Liver (tissue), 9 donors: ENCODE data around the gene PDC. TPM values are rescaled to one million over a fixed set of nuclear protein-coding genes. Genes with fewer than 3 reads are reported as not detected.
"Not testable (repeated sequence)": the region's sequence is repeated elsewhere in the genome, so short reads cannot be mapped to it uniquely, and the experiment has no call there.

Experiments
- DNase-seq: peaks from one replicate; pipeline ENCODE4 v3.0.0-alpha.2; 2017; ENCODE audit warnings: low spot score
- H3K27ac ChIP-seq, 2 donors: one replicate each; pipeline ENCODE4 v1.7.0; 2013; ENCODE audit warnings: inconsistent platforms in 2 of 2, low read length in 2 of 2, control low read depth in 1 of 2, low read depth in 1 of 2, mild to moderate bottlenecking in 1 of 2
- H3K27me3 ChIP-seq, 4 donors: one replicate each; pipeline versions ENCODE4 v1.6.1 to v1.7.0; 2013; ENCODE audit warnings: low read length in 3 of 4, inconsistent platforms in 1 of 4, mild to moderate bottlenecking in 1 of 4, moderate library complexity in 1 of 4; ENCODE audit not compliant: control insufficient read depth in 4 of 4, insufficient read depth in 4 of 4
- H3K36me3 ChIP-seq, 4 donors: one replicate each; pipeline versions ENCODE4 v1.6.1 to v1.7.0; 2013; ENCODE audit warnings: low read length in 3 of 4, mild to moderate bottlenecking in 3 of 4, low read depth in 1 of 4, moderate library complexity in 1 of 4; ENCODE audit not compliant: control insufficient read depth in 4 of 4, insufficient read depth in 3 of 4
- H3K4me1 ChIP-seq, 4 donors: one replicate each; pipeline versions ENCODE4 v1.6.1 to v1.7.0; 2013; ENCODE audit warnings: low read length in 3 of 4, mild to moderate bottlenecking in 3 of 4, moderate library complexity in 1 of 4; ENCODE audit not compliant: control insufficient read depth in 4 of 4, insufficient read depth in 4 of 4
- H3K4me3 ChIP-seq, 3 donors: one replicate each; pipeline versions ENCODE4 v1.6.1 to v1.7.0; 2013; ENCODE audit warnings: low read length in 3 of 3, control low read depth in 1 of 3, low read depth in 1 of 3, mild to moderate bottlenecking in 1 of 3
- H3K9ac ChIP-seq, 2 donors: one replicate each; pipeline ENCODE4 v1.7.0; 2013; ENCODE audit warnings: low read length in 2 of 2, mild to moderate bottlenecking in 2 of 2, moderate library complexity in 2 of 2, control low read depth in 1 of 2, low read depth in 1 of 2
- H3K9me3 ChIP-seq, 4 donors: one replicate each; pipeline versions ENCODE4 v1.6.1 to v1.7.0; 2013; ENCODE audit warnings: low read length in 3 of 4; ENCODE audit not compliant: control insufficient read depth in 4 of 4
- EGR1 ChIP-seq, 2 donors: IDR thresholded peaks; 2 replicates each; pipeline ENCODE4 v1.6.1; 2016 to 2018; ENCODE audit warnings: antibody characterized with exemption in 2 of 2, low read depth in 2 of 2
- GABPA ChIP-seq, 2 donors: IDR thresholded peaks in 1 of 2; conservative IDR thresholded peaks in 1 of 2; 2 replicates each; pipeline ENCODE4 v1.6.1; 2016; ENCODE audit warnings: antibody characterized with exemption in 2 of 2, mild to moderate bottlenecking in 1 of 2, moderate library complexity in 1 of 2
- HNF4A ChIP-seq, 2 donors: conservative IDR thresholded peaks; 2 replicates each; pipeline ENCODE4 v1.6.1; 2016; ENCODE audit warnings: antibody characterized with exemption in 2 of 2, mild to moderate bottlenecking in 2 of 2
- HNF4G ChIP-seq: IDR thresholded peaks from 2 replicates; pipeline ENCODE4 v1.6.1; 2016; ENCODE audit warnings: antibody characterized with exemption
- JUND ChIP-seq, 2 donors: IDR thresholded peaks; 2 replicates each; pipeline ENCODE4 v1.6.1; 2016; ENCODE audit warnings: antibody characterized with exemption in 2 of 2
- NR2F2 ChIP-seq: IDR thresholded peaks from 2 replicates; pipeline ENCODE4 v1.6.1; 2016; ENCODE audit warnings: antibody characterized with exemption
- RAD21 ChIP-seq, 2 donors: IDR thresholded peaks; 2 replicates each; pipeline ENCODE4 v1.6.1; 2016; ENCODE audit warnings: antibody characterized with exemption in 2 of 2, mild to moderate bottlenecking in 2 of 2
- RXRA ChIP-seq, 2 donors: IDR thresholded peaks; 2 replicates each; pipeline ENCODE4 v1.6.1; 2017 to 2018; ENCODE audit warnings: antibody characterized with exemption in 2 of 2, mild to moderate bottlenecking in 1 of 2
- TAF1 ChIP-seq: conservative IDR thresholded peaks from 2 replicates; pipeline ENCODE4 v1.6.1; 2016; ENCODE audit warnings: antibody characterized with exemption, mild to moderate bottlenecking
- YY1 ChIP-seq: IDR thresholded peaks from 2 replicates; pipeline ENCODE4 v1.6.1; 2016; ENCODE audit warnings: antibody characterized with exemption, mild to moderate bottlenecking
- WGBS: extraction: QIAGEN DNeasy Blood & Tissue Kit; methylation state at CpG from one replicate; pipeline ENCODE4 v1.1.7; 2013; 5-methylcytosine and 5-hydroxymethylcytosine counted together
- polyA plus RNA-seq, 2 donors: library from polyadenylated mRNA; stranded (reverse) in 1 of 2; unstranded in 1 of 2; fragments of 200-250 nt in 1 of 2; fragments of >200 nt in 1 of 2; fragmentation: Nextera tagmentation in 1 of 2; extraction: Ambion mirVana in 1 of 2; gene quantifications; one replicate each; pipeline versions ENCODE4 v1.2.1 to v1.2.3, GENCODE V29; 2013 to 2015
- total RNA-seq, 2 donors: library from RNA; depleted of rRNA; stranded (reverse); fragments of >200 nt; gene quantifications; one replicate each; pipeline ENCODE4 v1.2.3, GENCODE V29; 2014
- TF ChIP-seq, protein P1 (sequence below): fragments of 150-350 bp; IDR thresholded peaks from 2 replicates; pipeline ENCODE4 v1.5.1; 2017; ENCODE audit warnings: improper control_type of control experiment, low read depth, low read length; ENCODE audit not compliant: missing input control
- TF ChIP-seq, protein P2 (sequence below): IDR thresholded peaks from 2 replicates; pipeline ENCODE4 v1.6.1; 2016; ENCODE audit warnings: antibody characterized with exemption
- donor health status: healthy.
- donor health status: healthy.
- donor health status: healthy.
- donor health status: healthy.
- donor health status: healthy.

Gene PDC
- total and polyA plus RNA-seq, 4 donors, result 0.22 TPM; not detected in 3

DNA sequence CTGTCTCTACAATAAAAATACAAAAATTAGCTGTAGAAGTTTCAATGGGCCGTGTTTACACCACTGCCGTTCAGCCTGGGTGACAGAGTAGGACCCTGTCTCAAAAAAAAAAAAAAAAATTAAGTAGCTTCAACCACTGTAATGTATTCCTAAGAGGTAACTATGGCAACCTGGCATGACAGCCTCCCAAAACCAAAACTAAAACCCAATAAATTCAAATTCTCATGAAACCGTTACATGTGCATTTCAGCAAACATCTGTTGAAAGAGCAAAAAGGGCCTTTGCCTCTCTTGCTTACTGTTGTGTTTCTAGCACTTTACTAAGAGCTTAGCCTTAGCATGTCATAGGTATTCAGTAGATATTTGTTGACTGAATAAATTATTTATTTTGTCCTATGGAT, 51.8 kb downstream of the PDC start:
- Histone ChIP-seq H3K27me3 (no peaks in the 10 kb centered on the region), H3K4me1 (no peaks in the 10 kb centered on the region), H3K36me3 (peaks cover 0 to 37% (median 23%) of the 10 kb centered on the region in 4 donors), H3K9me3 (no peaks in the 10 kb centered on the region), H3K27ac (no peak overlapping the region), H3K4me3 (no peak overlapping the region), H3K9ac (no peak overlapping the region)
- WGBS, result 96% methylated on average over 3 of the region's 3 CpGs
- no peak for DNase-seq
- TF ChIP-seq, protein P1, sequence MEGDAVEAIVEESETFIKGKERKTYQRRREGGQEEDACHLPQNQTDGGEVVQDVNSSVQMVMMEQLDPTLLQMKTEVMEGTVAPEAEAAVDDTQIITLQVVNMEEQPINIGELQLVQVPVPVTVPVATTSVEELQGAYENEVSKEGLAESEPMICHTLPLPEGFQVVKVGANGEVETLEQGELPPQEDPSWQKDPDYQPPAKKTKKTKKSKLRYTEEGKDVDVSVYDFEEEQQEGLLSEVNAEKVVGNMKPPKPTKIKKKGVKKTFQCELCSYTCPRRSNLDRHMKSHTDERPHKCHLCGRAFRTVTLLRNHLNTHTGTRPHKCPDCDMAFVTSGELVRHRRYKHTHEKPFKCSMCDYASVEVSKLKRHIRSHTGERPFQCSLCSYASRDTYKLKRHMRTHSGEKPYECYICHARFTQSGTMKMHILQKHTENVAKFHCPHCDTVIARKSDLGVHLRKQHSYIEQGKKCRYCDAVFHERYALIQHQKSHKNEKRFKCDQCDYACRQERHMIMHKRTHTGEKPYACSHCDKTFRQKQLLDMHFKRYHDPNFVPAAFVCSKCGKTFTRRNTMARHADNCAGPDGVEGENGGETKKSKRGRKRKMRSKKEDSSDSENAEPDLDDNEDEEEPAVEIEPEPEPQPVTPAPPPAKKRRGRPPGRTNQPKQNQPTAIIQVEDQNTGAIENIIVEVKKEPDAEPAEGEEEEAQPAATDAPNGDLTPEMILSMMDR, result no peak
- TF ChIP-seq YY1 (no peak), EGR1 (IDR thresholded peaks at IDR 0.05; ENCODE audit: low read depth in 2 of 2) (no peak), JUND (IDR thresholded peaks at IDR 0.05) (no peak), TAF1 (no peak), NR2F2 (no peak), GABPA (IDR thresholded peaks at IDR 0.05 in 1 of 2, conservative IDR thresholded peaks at IDR 0.05 in 1 of 2) (no peak)

DNA sequence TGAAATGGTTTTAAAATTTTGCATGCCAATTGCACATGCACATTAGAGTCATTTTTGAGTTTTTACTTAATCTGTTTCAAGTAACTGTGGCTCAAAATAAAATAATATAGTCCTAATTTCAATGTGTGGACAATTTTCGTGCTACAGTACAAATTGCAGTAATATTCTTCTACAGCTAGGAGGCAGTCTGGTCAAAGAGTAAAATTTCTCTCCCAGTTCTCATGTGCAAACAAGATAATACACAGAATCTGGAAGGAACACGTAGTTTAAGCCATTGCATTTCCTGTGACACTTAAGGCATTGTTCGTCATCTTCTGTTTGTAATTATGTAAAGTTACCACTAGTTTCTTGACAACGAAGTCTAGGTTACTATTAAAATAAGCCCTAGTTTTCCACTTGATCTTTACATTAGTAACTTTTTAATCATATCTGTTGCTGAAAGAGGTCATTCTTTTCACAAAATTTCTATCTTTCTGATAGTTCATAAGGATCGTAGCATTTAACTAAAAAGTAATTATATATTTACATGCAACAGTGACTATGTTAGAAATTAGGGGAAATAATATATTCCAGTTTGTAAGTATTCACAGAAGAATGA, 56.4 kb downstream of the PDC start:
- Histone ChIP-seq H3K27me3 (no peaks in the 10 kb centered on the region), H3K36me3 (peaks cover 0 to 48% (median 20%) of the 10 kb centered on the region in 4 donors), H3K9me3 (no peaks in the 10 kb centered on the region), H3K27ac (no peak overlapping the region), H3K9ac (no peak overlapping the region), H3K4me3 (no peak overlapping the region), H3K4me1 (no peaks in the 10 kb centered on the region)
- no peak for DNase-seq
- TF ChIP-seq RAD21 (IDR thresholded peaks at IDR 0.05) (peak; percentile 72 to 79), NR2F2 (no peak), GABPA (IDR thresholded peaks at IDR 0.05 in 1 of 2, conservative IDR thresholded peaks at IDR 0.05 in 1 of 2) (peak in 1 of 2 donors; percentile 24), HNF4A (conservative IDR thresholded peaks at IDR 0.05) (no peak)
- TF ChIP-seq, protein P1, result peak; percentile 56
- 64% methylated on average over 5 of the region's 5 CpGs for WGBS

DNA sequence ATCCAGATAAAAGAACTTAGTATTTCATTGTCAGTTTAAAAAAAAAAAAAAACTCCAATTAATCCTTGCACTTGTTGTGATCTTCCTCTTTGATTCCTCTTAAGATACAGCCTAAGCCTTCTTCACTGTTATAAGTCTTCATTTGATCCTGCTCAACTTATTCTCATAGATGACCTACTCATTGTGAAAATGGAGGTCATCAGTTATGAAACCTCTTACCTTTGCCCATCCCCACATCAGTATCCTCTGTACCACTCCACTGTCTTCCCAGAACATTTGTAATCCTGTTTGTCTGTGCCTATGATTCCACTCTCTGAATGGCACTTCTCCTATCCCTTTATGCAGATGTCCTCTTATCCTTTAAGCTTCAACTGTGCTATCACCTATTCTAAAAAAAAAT, 57.3 kb downstream of the PDC start:
- Histone ChIP-seq H3K4me1 (no peaks in the 10 kb centered on the region), H3K27me3 (no peaks in the 10 kb centered on the region), H3K36me3 (peaks cover 0 to 47% (median 22%) of the 10 kb centered on the region in 4 donors), H3K9me3 (no peaks in the 10 kb centered on the region), H3K4me3 (no peak overlapping the region), H3K9ac (no peak overlapping the region), H3K27ac (no peak overlapping the region)
- DNase-seq, result no peak
- TF ChIP-seq RAD21 (IDR thresholded peaks at IDR 0.05) (no peak), HNF4G (no peak), TAF1 (no peak), YY1 (no peak), RXRA (IDR thresholded peaks at IDR 0.05) (no peak)
- TF ChIP-seq, protein P2, sequence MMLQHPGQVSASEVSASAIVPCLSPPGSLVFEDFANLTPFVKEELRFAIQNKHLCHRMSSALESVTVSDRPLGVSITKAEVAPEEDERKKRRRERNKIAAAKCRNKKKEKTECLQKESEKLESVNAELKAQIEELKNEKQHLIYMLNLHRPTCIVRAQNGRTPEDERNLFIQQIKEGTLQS, result no peak

DNA sequence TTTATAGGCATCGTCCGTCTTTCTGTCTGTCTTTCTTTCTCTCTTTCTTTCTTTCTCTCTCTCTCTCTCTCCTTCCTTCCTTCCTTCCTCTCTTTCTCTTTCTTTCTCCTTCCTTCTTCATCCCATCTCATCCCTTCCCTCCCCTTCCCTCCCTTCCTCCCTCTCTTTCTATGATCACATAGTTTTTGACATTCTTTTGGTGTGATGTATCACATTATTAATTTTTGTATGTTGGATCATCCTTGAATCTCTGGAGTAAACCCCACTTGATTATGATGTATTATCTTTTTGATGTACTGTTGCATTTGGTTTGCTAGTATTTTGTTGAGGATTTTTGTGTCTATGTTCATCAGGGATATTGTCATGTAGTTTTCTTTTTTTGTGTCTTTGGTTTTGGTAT, 59.5 kb downstream of the PDC start:
- not testable (repeated sequence) for H3K4me1 ChIP-seq, DNase-seq, H3K27me3 ChIP-seq, H3K9me3 ChIP-seq, H3K9ac ChIP-seq, H3K4me3 ChIP-seq, H3K27ac ChIP-seq
- WGBS, result 98% methylated on average over 2 of the region's 2 CpGs
- H3K36me3 ChIP-seq, result peaks cover 0 to 43% (median 24%) of the 10 kb centered on the region in 4 donors
